SK-N-SH treated with all-trans-retinoic acid at 6 μM for 48 hours (cell line): ENCODE measurements around the gene SIRPA.

Experiments
- CREB5 ChIP-seq: fragments of 250-450 bp; sonication (Bioruptor Pico); IDR thresholded peaks from 2 replicates; pipeline ENCODE4 v1.5.1; 2020; ENCODE audit warnings: low read depth, mild to moderate bottlenecking, moderate library complexity
- CSDC2 ChIP-seq: fragments of 250-450 bp; sonication (Bioruptor Pico); IDR thresholded peaks from 2 replicates; pipeline ENCODE4 v1.5.0; 2020; ENCODE audit warnings: mild to moderate bottlenecking, moderate library complexity
- ESRRG ChIP-seq: fragments of 250-450 bp; sonication (Bioruptor Pico); IDR thresholded peaks from 2 replicates; pipeline ENCODE4 v1.6.1; 2021; ENCODE audit warnings: mild to moderate bottlenecking
- GLIS3 ChIP-seq: fragments of 250-450 bp; sonication (Bioruptor Pico); IDR thresholded peaks from 2 replicates; pipeline ENCODE4 v1.5.0; 2020; ENCODE audit warnings: mild to moderate bottlenecking, moderate library complexity
- PPARA ChIP-seq: fragments of 250-450 bp; sonication (Bioruptor Pico); IDR thresholded peaks from 2 replicates; pipeline ENCODE4 v1.5.0; 2020; ENCODE audit warnings: mild to moderate bottlenecking, borderline replicate concordance
- RARB ChIP-seq: fragments of 250-450 bp; sonication (Bioruptor Pico); IDR thresholded peaks from 2 replicates; pipeline ENCODE4 v1.8.0; 2021; ENCODE audit warnings: mild to moderate bottlenecking, moderate library complexity
- TCF4 ChIP-seq: fragments of 250-450 bp; sonication (Bioruptor Pico); IDR thresholded peaks from 2 replicates; pipeline ENCODE4 v1.8.0; 2021; ENCODE audit warnings: mild to moderate bottlenecking, moderate library complexity, borderline replicate concordance
- TSHZ2 ChIP-seq: fragments of 250-450 bp; sonication (Bioruptor Pico); IDR thresholded peaks from 2 replicates; pipeline ENCODE4 v1.5.0; 2020; ENCODE audit warnings: mild to moderate bottlenecking, moderate library complexity
- ZFP3 ChIP-seq: fragments of 250-450 bp; sonication (Bioruptor Pico); IDR thresholded peaks from 2 replicates; pipeline ENCODE4 v1.5.0; 2020; ENCODE audit warnings: mild to moderate bottlenecking, moderate library complexity
- ZFP30 ChIP-seq: fragments of 450-650 bp; formaldehyde crosslinking; IDR thresholded peaks from 2 replicates; pipeline ENCODE4 v1.5.0; 2022; ENCODE audit warnings: mild to moderate bottlenecking, moderate library complexity
- ZNF70 ChIP-seq: fragments of 450-650 bp; formaldehyde crosslinking; IDR thresholded peaks from 2 replicates; pipeline ENCODE4 v1.5.0; 2020; ENCODE audit warnings: mild to moderate bottlenecking, moderate library complexity
- ZNF8 ChIP-seq: fragments of 450-650 bp; formaldehyde crosslinking; IDR thresholded peaks from 2 replicates; pipeline ENCODE4 v1.5.0; 2020; ENCODE audit warnings: mild to moderate bottlenecking, moderate library complexity
- TF ChIP-seq, protein P1 (sequence below): fragments of 250-450 bp; sonication (Bioruptor Pico); IDR thresholded peaks from 2 replicates; pipeline ENCODE4 v1.8.0; 2020; ENCODE audit warnings: mild to moderate bottlenecking, moderate library complexity, borderline replicate concordance

DNA sequence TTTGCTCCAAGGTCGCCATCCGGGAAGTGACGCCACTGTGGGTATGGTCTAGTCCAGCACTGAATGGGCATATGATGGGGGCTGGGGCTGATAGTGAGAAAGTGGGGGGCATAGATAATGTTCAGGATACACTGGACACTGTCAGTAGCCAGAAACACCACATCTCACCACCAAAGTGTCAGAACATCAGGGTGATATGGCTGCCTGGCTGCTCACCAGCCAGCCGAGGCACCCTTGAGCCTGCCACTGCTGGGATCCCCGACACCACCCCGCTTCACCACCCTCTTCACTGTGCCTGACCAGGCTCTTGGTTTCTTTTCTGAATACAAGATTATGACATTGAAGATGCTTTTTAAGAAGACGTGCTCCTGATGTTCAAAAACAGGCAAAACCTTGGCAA is 46.9 kb downstream of the SIRPA start:
- no peak for TF ChIP-seq ZFP3
- no peak for TF ChIP-seq CREB5
- TF ChIP-seq PPARA (CRISPR knock-in tag): no peak
- no peak for TF ChIP-seq ESRRG (CRISPR knock-in tag)
- no peak for TF ChIP-seq TSHZ2 (CRISPR knock-in tag)
- TF ChIP-seq ZNF70 (CRISPR knock-in tag): no peak
- no peak for TF ChIP-seq RARB (CRISPR knock-in tag)
- no peak for TF ChIP-seq GLIS3 (CRISPR knock-in tag)
- TF ChIP-seq CSDC2: no peak
- TF ChIP-seq TCF4 (CRISPR knock-in tag): no peak
- no peak for TF ChIP-seq ZNF8
- TF ChIP-seq, protein P1, sequence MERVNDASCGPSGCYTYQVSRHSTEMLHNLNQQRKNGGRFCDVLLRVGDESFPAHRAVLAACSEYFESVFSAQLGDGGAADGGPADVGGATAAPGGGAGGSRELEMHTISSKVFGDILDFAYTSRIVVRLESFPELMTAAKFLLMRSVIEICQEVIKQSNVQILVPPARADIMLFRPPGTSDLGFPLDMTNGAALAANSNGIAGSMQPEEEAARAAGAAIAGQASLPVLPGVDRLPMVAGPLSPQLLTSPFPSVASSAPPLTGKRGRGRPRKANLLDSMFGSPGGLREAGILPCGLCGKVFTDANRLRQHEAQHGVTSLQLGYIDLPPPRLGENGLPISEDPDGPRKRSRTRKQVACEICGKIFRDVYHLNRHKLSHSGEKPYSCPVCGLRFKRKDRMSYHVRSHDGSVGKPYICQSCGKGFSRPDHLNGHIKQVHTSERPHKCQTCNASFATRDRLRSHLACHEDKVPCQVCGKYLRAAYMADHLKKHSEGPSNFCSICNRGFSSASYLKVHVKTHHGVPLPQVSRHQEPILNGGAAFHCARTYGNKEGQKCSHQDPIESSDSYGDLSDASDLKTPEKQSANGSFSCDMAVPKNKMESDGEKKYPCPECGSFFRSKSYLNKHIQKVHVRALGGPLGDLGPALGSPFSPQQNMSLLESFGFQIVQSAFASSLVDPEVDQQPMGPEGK: no peak
- TF ChIP-seq ZFP30 (CRISPR knock-in tag): no peak
